ENCODE measurements around the gene ASPG. TPM values are rescaled to one million over a fixed set of nuclear protein-coding genes. Genes with fewer than 3 reads are reported as not detected.
A peak's percentile ranks its signal among the peaks of the same experiment; 100 is the strongest.

The ASPG gene
- total RNA-seq, 1 donor from 2014 or later = 4.6 TPM

DNA sequence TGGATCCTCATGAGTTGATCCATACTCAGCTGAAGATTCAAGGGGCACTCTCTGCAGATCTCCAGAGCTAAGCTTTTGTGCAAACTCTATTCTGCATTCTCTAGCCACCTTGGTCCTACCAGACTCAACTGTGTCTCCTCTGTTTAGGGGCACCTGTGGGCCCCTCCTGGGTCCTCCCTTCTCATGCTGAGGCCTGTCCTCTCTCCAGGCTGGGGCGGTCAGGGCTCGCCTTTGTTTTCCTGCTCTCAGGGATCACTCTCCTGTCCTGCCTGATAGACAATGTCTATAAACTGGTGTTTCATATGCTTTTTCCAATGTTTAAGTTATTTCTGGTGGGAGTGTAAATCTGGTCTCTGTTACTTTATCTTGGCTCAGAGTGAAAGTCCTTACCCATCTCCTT lies 41.3 kb downstream of the ASPG start:
- DNase-seq (no peak), ATAC-seq (no peak)
- Histone ChIP-seq H3K36me3 (no peaks in the 10 kb centered on the region), H3K4me3 (no peak overlapping the region), H3K9me3 (peaks cover 15% of the 10 kb centered on the region), H3K27ac (no peak overlapping the region), H3K27me3 (ENCODE audit: low read depth) (no peaks in the 10 kb centered on the region), H3K4me1 (no peaks in the 10 kb centered on the region)
- TF ChIP-seq, protein P1, sequence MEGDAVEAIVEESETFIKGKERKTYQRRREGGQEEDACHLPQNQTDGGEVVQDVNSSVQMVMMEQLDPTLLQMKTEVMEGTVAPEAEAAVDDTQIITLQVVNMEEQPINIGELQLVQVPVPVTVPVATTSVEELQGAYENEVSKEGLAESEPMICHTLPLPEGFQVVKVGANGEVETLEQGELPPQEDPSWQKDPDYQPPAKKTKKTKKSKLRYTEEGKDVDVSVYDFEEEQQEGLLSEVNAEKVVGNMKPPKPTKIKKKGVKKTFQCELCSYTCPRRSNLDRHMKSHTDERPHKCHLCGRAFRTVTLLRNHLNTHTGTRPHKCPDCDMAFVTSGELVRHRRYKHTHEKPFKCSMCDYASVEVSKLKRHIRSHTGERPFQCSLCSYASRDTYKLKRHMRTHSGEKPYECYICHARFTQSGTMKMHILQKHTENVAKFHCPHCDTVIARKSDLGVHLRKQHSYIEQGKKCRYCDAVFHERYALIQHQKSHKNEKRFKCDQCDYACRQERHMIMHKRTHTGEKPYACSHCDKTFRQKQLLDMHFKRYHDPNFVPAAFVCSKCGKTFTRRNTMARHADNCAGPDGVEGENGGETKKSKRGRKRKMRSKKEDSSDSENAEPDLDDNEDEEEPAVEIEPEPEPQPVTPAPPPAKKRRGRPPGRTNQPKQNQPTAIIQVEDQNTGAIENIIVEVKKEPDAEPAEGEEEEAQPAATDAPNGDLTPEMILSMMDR (IDR thresholded peaks at IDR 0.05) = no peak
- intact Hi-C loops (cut with DNase I) = no loop called here

DNA sequence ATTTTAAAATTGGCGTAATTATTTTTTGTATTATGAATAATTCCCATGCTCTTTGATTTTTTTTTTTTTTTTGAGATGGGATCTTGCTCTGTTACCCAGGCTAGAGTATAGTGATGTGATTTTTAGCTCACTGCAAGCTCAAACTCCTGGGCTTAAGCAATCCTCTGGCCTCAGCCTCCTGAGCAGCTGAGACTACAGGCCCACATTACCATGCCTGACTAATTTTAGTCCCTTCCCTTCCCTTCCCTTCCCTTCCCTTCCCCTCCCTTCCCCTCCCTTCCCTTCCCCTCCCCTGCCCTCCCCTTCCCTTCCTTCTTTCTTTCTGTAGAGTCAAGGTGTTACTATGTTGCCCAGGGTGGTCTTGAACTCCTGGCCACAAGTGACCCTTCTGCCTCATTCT lies 43.5 kb downstream of the ASPG start:
- H3K4me1 ChIP-seq = no peaks in the 10 kb centered on the region
- ATAC-seq (no peak), DNase-seq (no peak)
- H3K27ac ChIP-seq = no peak overlapping the region
- H3K4me3 ChIP-seq = no peak overlapping the region
- H3K9me3 ChIP-seq = peaks cover 9% of the 10 kb centered on the region
- peaks cover 16% of the 10 kb centered on the region for H3K27me3 ChIP-seq (ENCODE audit: low read depth)
- no peaks in the 10 kb centered on the region for H3K36me3 ChIP-seq
- intact Hi-C loops (cut with DNase I) = no loop called here
- TF ChIP-seq, protein P1 (IDR thresholded peaks at IDR 0.05) = no peak

DNA sequence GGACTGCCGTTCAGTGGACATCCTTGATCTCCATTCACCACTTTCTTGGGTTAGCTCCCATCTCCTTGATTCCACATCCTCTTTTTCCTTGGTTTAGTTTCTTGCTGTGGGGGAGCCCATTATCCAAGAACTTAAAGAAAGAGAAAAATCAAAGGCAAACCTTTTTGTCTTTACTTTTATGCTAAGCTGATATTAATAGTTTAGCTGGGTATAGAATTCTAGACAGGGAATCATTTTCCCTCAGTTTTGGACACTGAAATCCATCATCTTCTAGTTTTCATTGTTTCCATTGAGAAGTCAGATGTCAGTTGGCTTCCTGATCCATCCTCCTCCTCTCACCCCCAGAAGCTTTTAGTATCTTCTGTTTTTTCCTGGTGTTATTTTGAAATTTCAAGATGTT lies 44.1 kb downstream of the ASPG start:
- TF ChIP-seq, protein P1 (IDR thresholded peaks at IDR 0.05) = no peak
- no peaks in the 10 kb centered on the region for H3K36me3 ChIP-seq
- ATAC-seq (no peak), DNase-seq (no peak)
- intact Hi-C loops (cut with DNase I) = no loop called here
- no peaks in the 10 kb centered on the region for H3K4me1 ChIP-seq
- H3K9me3 ChIP-seq = peaks cover 9% of the 10 kb centered on the region
- peaks cover 22% of the 10 kb centered on the region for H3K27me3 ChIP-seq (ENCODE audit: low read depth)
- H3K4me3 ChIP-seq = no peak overlapping the region
- H3K27ac ChIP-seq = no peak overlapping the region

DNA sequence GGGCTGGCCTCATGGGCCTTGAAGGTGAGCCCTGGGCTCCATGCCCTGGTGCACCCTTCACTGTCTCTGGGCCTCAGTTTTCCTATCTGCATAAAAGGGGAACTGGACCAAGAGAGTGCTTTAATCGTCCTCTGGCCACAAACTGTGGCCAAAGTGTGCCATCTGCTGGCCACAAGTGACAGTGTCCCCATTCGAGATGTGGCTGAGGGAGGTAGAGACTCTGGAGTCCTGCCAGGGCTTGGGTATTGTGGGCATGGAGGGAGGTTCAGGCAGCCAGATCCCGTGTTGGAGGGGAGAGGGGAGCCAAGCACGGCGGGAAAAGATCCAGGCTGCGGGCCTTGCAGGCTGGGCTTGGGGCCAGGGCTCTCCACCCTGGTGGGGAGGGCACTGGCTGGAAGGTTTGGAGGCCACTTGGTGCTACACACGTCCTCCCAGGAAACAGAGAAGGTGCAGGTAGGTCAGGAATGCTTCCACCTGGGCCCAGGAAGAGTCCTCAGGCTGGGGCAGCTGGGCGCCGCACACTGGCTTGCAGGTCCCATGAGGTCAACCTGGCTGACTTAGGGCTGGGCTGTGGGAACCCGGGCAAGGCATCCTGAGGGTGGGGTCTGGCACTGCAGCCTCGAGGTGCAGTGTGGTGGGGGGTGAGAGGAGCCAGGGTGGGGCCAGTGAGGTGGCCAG lies 45.6 kb downstream of the ASPG start:
- H3K4me3 ChIP-seq = no peak overlapping the region
- peaks cover 9% of the 10 kb centered on the region for H3K4me1 ChIP-seq
- ATAC-seq (peak; percentile 74 to 77), DNase-seq (peak; percentile 63)
- no peak overlapping the region for H3K27ac ChIP-seq
- no peaks in the 10 kb centered on the region for H3K36me3 ChIP-seq
- intact Hi-C loops (cut with DNase I) = no loop called here
- peaks cover 37% of the 10 kb centered on the region for H3K27me3 ChIP-seq (ENCODE audit: low read depth)
- peaks cover 9% of the 10 kb centered on the region for H3K9me3 ChIP-seq
- TF ChIP-seq, protein P1 (IDR thresholded peaks at IDR 0.05) = peak; percentile 73

DNA sequence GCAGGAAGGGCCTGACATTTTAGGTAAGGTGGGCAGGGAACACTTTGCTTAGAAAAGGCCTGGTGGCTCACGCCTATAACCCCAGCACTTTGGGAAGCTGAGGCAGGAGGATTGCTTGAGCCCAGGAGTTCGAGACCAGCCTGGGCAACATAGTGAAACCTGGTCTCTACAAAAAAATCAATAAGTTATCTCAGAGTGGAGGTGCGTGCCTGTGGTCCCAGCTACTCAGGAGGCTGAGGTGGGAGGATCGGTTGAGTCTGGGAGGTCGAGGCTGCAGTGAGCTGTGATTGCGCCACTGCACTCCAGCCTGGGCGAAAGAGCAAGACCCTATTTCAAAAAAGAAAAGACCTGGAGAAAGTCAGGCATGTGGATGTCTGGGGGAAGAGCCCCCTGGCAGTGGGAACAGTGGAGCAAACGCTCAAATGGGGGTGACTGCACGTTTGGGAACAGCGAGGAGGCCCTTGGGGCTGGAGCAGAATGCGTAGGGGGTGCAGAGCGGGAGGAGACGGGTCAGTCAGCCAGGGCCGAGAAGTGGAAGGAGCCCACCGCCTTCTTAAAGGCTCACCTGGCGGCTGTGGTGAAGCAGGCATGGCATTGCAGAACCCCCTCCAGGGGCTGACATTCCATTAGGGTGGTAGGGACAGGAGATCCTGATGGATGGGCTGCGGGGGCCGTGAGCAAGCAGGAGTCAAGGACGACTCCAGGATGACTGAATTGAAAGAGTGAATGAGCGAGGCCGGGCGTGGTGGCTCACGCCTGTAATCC lies 46.6 kb downstream of the ASPG start:
- no peak overlapping the region for H3K4me3 ChIP-seq
- H3K27me3 ChIP-seq (ENCODE audit: low read depth) = peaks cover 46% of the 10 kb centered on the region
- peaks cover 9% of the 10 kb centered on the region for H3K9me3 ChIP-seq
- ATAC-seq (no peak), DNase-seq (no peak)
- TF ChIP-seq, protein P1 (IDR thresholded peaks at IDR 0.05) = no peak
- H3K36me3 ChIP-seq = no peaks in the 10 kb centered on the region
- H3K4me1 ChIP-seq = peaks cover 17% of the 10 kb centered on the region
- H3K27ac ChIP-seq = no peak overlapping the region
- intact Hi-C loops (cut with DNase I) = no loop called here

Measured in lower lobe of right lung (tissue), 2 donors.